ENCODE data around the gene GP1BB.
A peak's percentile ranks its signal among the peaks of the same experiment; 100 is the strongest.

Gene GP1BB

GRCh38 chr22:19755145-19755710 is 31.9 kb downstream of the GP1BB start:
- no peak for TF ChIP-seq CTCF (IDR thresholded peaks at IDR 0.05; ENCODE audit: insufficient read depth, low read depth, low read length, missing control alignments)
- no peak overlapping the region for H3K4me3 ChIP-seq (ENCODE audit: low read depth, low read length)
- no peak for DNase-seq (ENCODE audit: low read depth)

GRCh38 chr22:19755722-19756287 is 32.5 kb downstream of the GP1BB start:
- TF ChIP-seq CTCF (IDR thresholded peaks at IDR 0.05; ENCODE audit: insufficient read depth, low read depth, low read length, missing control alignments) = no peak
- H3K4me3 ChIP-seq (ENCODE audit: low read depth, low read length) = no peak overlapping the region
- DNase-seq (ENCODE audit: low read depth) = no peak

GRCh38 chr22:19756288-19757128 is 33.2 kb downstream of the GP1BB start:
- TF ChIP-seq CTCF (IDR thresholded peaks at IDR 0.05; ENCODE audit: insufficient read depth, low read depth, low read length, missing control alignments) = peak; percentile 59
- H3K4me3 ChIP-seq (ENCODE audit: low read depth, low read length) = no peak overlapping the region
- DNase-seq (ENCODE audit: low read depth) = peak; percentile 62

GRCh38 chr22:19757140-19757984 is 34.0 kb downstream of the GP1BB start:
- H3K4me3 ChIP-seq (ENCODE audit: low read depth, low read length) = no peak overlapping the region
- DNase-seq (ENCODE audit: low read depth) = no peak
- no peak for TF ChIP-seq CTCF (IDR thresholded peaks at IDR 0.05; ENCODE audit: insufficient read depth, low read depth, low read length, missing control alignments)

- no peak overlapping the region for H3K4me3 ChIP-seq (ENCODE audit: low read depth, low read length)
- no peak for DNase-seq (ENCODE audit: low read depth)
- no peak for TF ChIP-seq CTCF (IDR thresholded peaks at IDR 0.05; ENCODE audit: insufficient read depth, low read depth, low read length, missing control alignments)
Measured at GRCh38 chr22:19757985-19758895, 34.9 kb downstream of the GP1BB start.
